Panc1 (cell line): ENCODE data around the gene OTOG. TPM values are rescaled to one million over a fixed set of nuclear protein-coding genes. Genes with fewer than 3 reads are reported as not detected.

Experiments
- ATAC-seq: fragments of 200-7000 bp; cut with Tn5 transposase; 2 replicates; pipeline ENCODE4 v1.9.1; 2020; ENCODE audit warnings: mild to moderate bottlenecking, moderate library complexity
- BruUV-seq: library from RNA; stranded (reverse); fragments of 400-500 nt; replicated peaks from 2 replicates; lab custom pipeline; 2021; lab: Mats Ljungman, UMichigan
- CTCF ChIA-PET: fragments of 300-600 bp; sonication (Branson Sonifier 250); formaldehyde crosslinking; loops from one replicate; lab custom pipeline; 2022; ENCODE audit warnings: antibody characterized with exemption; lab: Charles Lee
- POLR2A ChIA-PET: fragments of 300-600 bp; sonication (Branson Sonifier 250); formaldehyde crosslinking; loops from one replicate; lab custom pipeline; 2022; ENCODE audit warnings: antibody characterized with exemption; lab: Charles Lee
- DNase-seq: peaks from one replicate; pipeline ENCODE4 v3.0.0-alpha.2; 2010; ENCODE audit warnings: low read depth, low spot score
- H3K27ac ChIP-seq: 2 replicates; pipeline ENCODE4 v1.5.1; 2011; ENCODE audit warnings: mild to moderate bottlenecking, low read length, inconsistent platforms
- H3K27me3 ChIP-seq: fragments of 200-500 bp; sonication (Bioruptor generic); 2 replicates; pipeline ENCODE4 v1.6.0; 2014; ENCODE audit warnings: low read length, inconsistent platforms; ENCODE audit not compliant: control insufficient read depth, insufficient read depth
- H3K36me3 ChIP-seq: fragments of 200-500 bp; sonication (Bioruptor generic); 2 replicates; pipeline ENCODE4 v1.5.1; 2014; ENCODE audit warnings: inconsistent platforms, mild to moderate bottlenecking, low read length, moderate library complexity; ENCODE audit not compliant: control insufficient read depth, insufficient read depth
- H3K4me1 ChIP-seq: 2 replicates; pipeline ENCODE4 v1.5.1; 2011; ENCODE audit warnings: inconsistent platforms, mild to moderate bottlenecking, low read length, moderate library complexity; ENCODE audit not compliant: control insufficient read depth, insufficient read depth
- H3K4me3 ChIP-seq, 2 experiments: 2 replicates each; pipeline ENCODE4 v1.5.1; 2011 to 2012; ENCODE audit warnings: low read depth in 2 of 2, low read length in 2 of 2, mild to moderate bottlenecking in 2 of 2, inconsistent platforms in 1 of 2, moderate library complexity in 1 of 2
- H3K9me3 ChIP-seq: fragments of 200-500 bp; sonication (Bioruptor generic); 2 replicates; pipeline ENCODE4 v1.5.1; 2014; ENCODE audit warnings: low read depth, mild to moderate bottlenecking, inconsistent platforms, low read length, moderate library complexity; ENCODE audit not compliant: control insufficient read depth, insufficient read depth
- CTCF ChIP-seq: fragments of 450-650 bp; IDR thresholded peaks from 2 replicates; pipeline ENCODE4 v1.5.1; 2017; ENCODE audit warnings: mild to moderate bottlenecking
- POLR2AphosphoS5 ChIP-seq: IDR thresholded peaks from 2 replicates; pipeline ENCODE4 v1.6.1; 2012; ENCODE audit warnings: mild to moderate bottlenecking, low read depth, low read length, moderate library complexity
- SIN3A ChIP-seq: IDR thresholded peaks from 2 replicates; pipeline ENCODE4 v1.6.1; 2012; ENCODE audit warnings: low read depth, mild to moderate bottlenecking, low read length, moderate library complexity, borderline replicate concordance; ENCODE audit not compliant: insufficient read depth
- TCF7L2 ChIP-seq: IDR thresholded peaks from 2 replicates; pipeline ENCODE4 v1.6.1; 2011; ENCODE audit warnings: mild to moderate bottlenecking, low read depth, low read length, inconsistent platforms
- in situ Hi-C: cut with HindIII; loops from 2 replicates; pipeline ENCODE4 v1.10.0; 2016; ENCODE audit warnings: low sequenced_read_pairs, low pct_unique_long_range_greater_than_20kb
- intact Hi-C: fragments of 100-400 bp; cut with micrococcal nuclease; formaldehyde crosslinking; loops from one replicate; pipeline ENCODE4 v1.10.0; 2022; ENCODE audit not compliant: unreplicated experiment
- total RNA-seq: library from RNA; stranded (reverse); gene quantifications from one replicate; pipeline ENCODE4 v1.2.1, GENCODE V29; 2021; ENCODE audit not compliant: unreplicated experiment
- TF ChIP-seq, protein P1 (sequence below), 2 experiments: IDR thresholded peaks; 2 replicates each; pipeline ENCODE4 v1.6.1; 2011 to 2012; ENCODE audit warnings: low read depth in 2 of 2, control low read depth in 1 of 2, low read length in 1 of 2, mild to moderate bottlenecking in 1 of 2, moderate library complexity in 1 of 2; ENCODE audit not compliant: insufficient read depth in 1 of 2

OTOG gene
- total RNA-seq, 1 experiment from 2014 or later, result not detected

GRCh38 chr11:17538731-17539130, 8.3 kb upstream of the OTOG start:
- ChIA-PET CTCF (interaction anchor here (0.6 kb wide), 1 partner anchor 81 kb away, joined by 3 read pairs; no protein-coding TSS in a partner anchor), POLR2A (no interaction called here)
- Histone ChIP-seq H3K27me3 (peaks cover 3% of the 10 kb centered on the region), H3K27ac (no peak overlapping the region), H3K4me1 (no peaks in the 10 kb centered on the region), H3K9me3 (no peaks in the 10 kb centered on the region), H3K36me3 (no peaks in the 10 kb centered on the region; the same call in 1 of the 2 replicates), H3K4me3 (no peak overlapping the region)
- in situ Hi-C loops (no loop called here), intact Hi-C loops (no loop called here)
- ATAC-seq (no peak), DNase-seq (no peak)
- no peak for TF ChIP-seq TCF7L2
- TF ChIP-seq, protein P1, sequence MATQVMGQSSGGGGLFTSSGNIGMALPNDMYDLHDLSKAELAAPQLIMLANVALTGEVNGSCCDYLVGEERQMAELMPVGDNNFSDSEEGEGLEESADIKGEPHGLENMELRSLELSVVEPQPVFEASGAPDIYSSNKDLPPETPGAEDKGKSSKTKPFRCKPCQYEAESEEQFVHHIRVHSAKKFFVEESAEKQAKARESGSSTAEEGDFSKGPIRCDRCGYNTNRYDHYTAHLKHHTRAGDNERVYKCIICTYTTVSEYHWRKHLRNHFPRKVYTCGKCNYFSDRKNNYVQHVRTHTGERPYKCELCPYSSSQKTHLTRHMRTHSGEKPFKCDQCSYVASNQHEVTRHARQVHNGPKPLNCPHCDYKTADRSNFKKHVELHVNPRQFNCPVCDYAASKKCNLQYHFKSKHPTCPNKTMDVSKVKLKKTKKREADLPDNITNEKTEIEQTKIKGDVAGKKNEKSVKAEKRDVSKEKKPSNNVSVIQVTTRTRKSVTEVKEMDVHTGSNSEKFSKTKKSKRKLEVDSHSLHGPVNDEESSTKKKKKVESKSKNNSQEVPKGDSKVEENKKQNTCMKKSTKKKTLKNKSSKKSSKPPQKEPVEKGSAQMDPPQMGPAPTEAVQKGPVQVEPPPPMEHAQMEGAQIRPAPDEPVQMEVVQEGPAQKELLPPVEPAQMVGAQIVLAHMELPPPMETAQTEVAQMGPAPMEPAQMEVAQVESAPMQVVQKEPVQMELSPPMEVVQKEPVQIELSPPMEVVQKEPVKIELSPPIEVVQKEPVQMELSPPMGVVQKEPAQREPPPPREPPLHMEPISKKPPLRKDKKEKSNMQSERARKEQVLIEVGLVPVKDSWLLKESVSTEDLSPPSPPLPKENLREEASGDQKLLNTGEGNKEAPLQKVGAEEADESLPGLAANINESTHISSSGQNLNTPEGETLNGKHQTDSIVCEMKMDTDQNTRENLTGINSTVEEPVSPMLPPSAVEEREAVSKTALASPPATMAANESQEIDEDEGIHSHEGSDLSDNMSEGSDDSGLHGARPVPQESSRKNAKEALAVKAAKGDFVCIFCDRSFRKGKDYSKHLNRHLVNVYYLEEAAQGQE (IDR thresholded peaks at IDR 0.05; ENCODE audit: insufficient read depth in 1 of 2, low read depth in 2 of 2, low read length in 1 of 2), result no peak
- TF ChIP-seq SIN3A, result no peak
- TF ChIP-seq POLR2AphosphoS5, result no peak
- TF ChIP-seq CTCF, result no peak
- no TSS peak for BruUV-seq

GRCh38 chr11:17540807-17541206, 6.3 kb upstream of the OTOG start:
- ChIA-PET POLR2A (no interaction called here), CTCF (no interaction called here)
- intact Hi-C loops (no loop called here), in situ Hi-C loops (no loop called here)
- H3K36me3 ChIP-seq, result no peaks in the 10 kb centered on the region; the same call in 1 of the 2 replicates
- no peak overlapping the region for H3K4me3 ChIP-seq
- H3K9me3 ChIP-seq, result no peaks in the 10 kb centered on the region
- H3K4me1 ChIP-seq, result no peaks in the 10 kb centered on the region
- H3K27ac ChIP-seq, result no peak overlapping the region
- no peaks in the 10 kb centered on the region; the same call in 1 of the 2 replicates for H3K27me3 ChIP-seq
- no peak for TF ChIP-seq POLR2AphosphoS5
- no peak for TF ChIP-seq SIN3A
- BruUV-seq, result no TSS peak
- ATAC-seq, result no peak
- no peak for DNase-seq

- in situ Hi-C loops, result no loop called here
- TF ChIP-seq, protein P1 (IDR thresholded peaks at IDR 0.05; ENCODE audit: insufficient read depth in 1 of 2, low read depth in 2 of 2, low read length in 1 of 2), result no peak
- TF ChIP-seq TCF7L2 (no peak), POLR2AphosphoS5 (no peak), SIN3A (no peak), CTCF (no peak)
- H3K36me3 ChIP-seq, result no peaks in the 10 kb centered on the region; the same call in 1 of the 2 replicates
- DNase-seq (no peak), ATAC-seq (no peak)
- intact Hi-C loops, result no loop called here
- CTCF ChIA-PET, result no interaction called here
- no peaks in the 10 kb centered on the region for H3K9me3 ChIP-seq
- no peak overlapping the region for H3K4me3 ChIP-seq
- BruUV-seq, result no TSS peak
- H3K27me3 ChIP-seq, result no peaks in the 10 kb centered on the region; the same call in 1 of the 2 replicates
- H3K27ac ChIP-seq, result no peak overlapping the region
- H3K4me1 ChIP-seq, result no peaks in the 10 kb centered on the region
- POLR2A ChIA-PET, result no interaction called here
These were observed 5.7 kb upstream of the OTOG start for GRCh38 chr11:17541330-17541885.
